A549 (cell line): ENCODE results near the gene ARHGEF19. TPM values are rescaled to one million over a fixed set of nuclear protein-coding genes. Genes with fewer than 3 reads are reported as not detected.

Experiments used
- ATAC-seq, 2 experiments: fragments of 200-7000 bp in 1 of 2; fragments of >200 bp in 1 of 2; cut with Nextera tagmentation in 1 of 2; cut with Tn5 transposase in 1 of 2; 3 replicates each; pipeline versions ENCODE4 v1.8.0 to v1.9.1; 2018 to 2020; ENCODE audit warnings: mild to moderate bottlenecking in 1 of 2, moderate library complexity in 1 of 2
- CTCF ChIA-PET: fragments of 300-600 bp; sonication (Branson Sonifier 250); formaldehyde crosslinking; extraction: SDS; loops from one replicate; lab custom pipeline; 2021; ENCODE audit warnings: antibody characterized with exemption, inconsistent platforms; lab: Yijun Ruan, JAX
- POLR2A ChIA-PET: fragments of 350-600 bp; formaldehyde crosslinking; extraction: SDS; loops from one replicate; lab custom pipeline; 2021; ENCODE audit warnings: antibody characterized with exemption, inconsistent platforms; lab: Yijun Ruan, JAX
- DNase-seq, 2 experiments: peaks; one replicate each; pipeline versions ENCODE4 v3.0.0 to v3.0.0-alpha.2; 2011 to 2016; ENCODE audit warnings: low read depth in 1 of 2, low spot score in 1 of 2
- FAIRE-seq: peaks from 2 replicates; lab custom pipeline; 2011; peaks lifted over from hg19 to GRCh38; lab: Jason Lieb, UNC
- H3K27ac ChIP-seq, 2 experiments: fragments of >200 bp; sonication (Bioruptor Twin); formaldehyde crosslinking; 3 replicates each; pipeline ENCODE4 v1.5.1; 2016 to 2017
- H3K4me1 ChIP-seq: fragments of >200 bp; sonication (Bioruptor Twin); formaldehyde crosslinking; 3 replicates; pipeline ENCODE4 v1.6.1; 2016
- H3K4me2 ChIP-seq: fragments of >200 bp; sonication (Bioruptor Twin); formaldehyde crosslinking; 3 replicates; pipeline ENCODE4 v1.6.1; 2016
- H3K4me3 ChIP-seq: fragments of >200 bp; sonication (Bioruptor Twin); formaldehyde crosslinking; 3 replicates; pipeline ENCODE4 v1.5.1; 2016
- H3K9me3 ChIP-seq: fragments of >200 bp; sonication (Bioruptor Twin); formaldehyde crosslinking; 3 replicates; pipeline ENCODE4 v1.6.1; 2016
- CBX2 ChIP-seq: fragments of 200-600 bp; sonication (generic); IDR thresholded peaks from 2 replicates; pipeline ENCODE4 v1.6.1; 2016; ENCODE audit warnings: low read depth, mild to moderate bottlenecking, borderline replicate concordance
- CHD2 ChIP-seq: fragments of 150-350 bp; IDR thresholded peaks from 2 replicates; pipeline ENCODE4 v1.6.1; 2014; ENCODE audit warnings: low read length; ENCODE audit not compliant: partially characterized antibody
- CHD4 ChIP-seq: fragments of 200-600 bp; sonication (generic); IDR thresholded peaks from 2 replicates; pipeline ENCODE4 v1.6.1; 2016; ENCODE audit warnings: antibody characterized with exemption, mild to moderate bottlenecking, borderline replicate concordance
- ESRRA ChIP-seq: fragments of 150-350 bp; IDR thresholded peaks from 2 replicates; pipeline ENCODE4 v1.6.1; 2014; ENCODE audit warnings: mild to moderate bottlenecking, low read length, borderline replicate concordance
- FOXS1 ChIP-seq: fragments of 250-450 bp; sonication (Bioruptor Pico); IDR thresholded peaks from 2 replicates; pipeline ENCODE4 v1.5.0; 2020; ENCODE audit warnings: mild to moderate bottlenecking, moderate library complexity
- GATA3 ChIP-seq: IDR thresholded peaks from 2 replicates; pipeline ENCODE4 v1.6.1; 2012; ENCODE audit warnings: borderline replicate concordance
- HOXA7 ChIP-seq: fragments of 250-450 bp; sonication (Bioruptor Pico); IDR thresholded peaks from 2 replicates; pipeline ENCODE4 v1.5.0; 2020; ENCODE audit warnings: mild to moderate bottlenecking, moderate library complexity
- HOXB5 ChIP-seq: fragments of 250-450 bp; sonication (Bioruptor Pico); IDR thresholded peaks from 2 replicates; pipeline ENCODE4 v1.5.0; 2020; ENCODE audit warnings: mild to moderate bottlenecking, moderate library complexity
- JUN ChIP-seq, 2 experiments: fragments of >200 bp; sonication (Bioruptor Twin); formaldehyde crosslinking; IDR thresholded peaks; 2 replicates in 1 of 2; 3 replicates in 1 of 2; pipeline ENCODE4 v1.6.1; 2016 to 2017
- MAZ ChIP-seq: fragments of 150-350 bp; IDR thresholded peaks from 2 replicates; pipeline ENCODE4 v1.6.1; 2014; ENCODE audit warnings: antibody characterized with exemption, low read depth, low read length, borderline replicate concordance
- MYC ChIP-seq: IDR thresholded peaks from 2 replicates; pipeline ENCODE4 v1.6.1; 2012; ENCODE audit warnings: mild to moderate bottlenecking, inconsistent platforms, low read length, improper control_type of control experiment, borderline replicate concordance
- POLR2AphosphoS2 ChIP-seq: conservative IDR thresholded peaks from 2 replicates; pipeline ENCODE4 v1.6.1; 2012; ENCODE audit warnings: low read length, improper control_type of control experiment, inconsistent platforms
- RAD21 ChIP-seq, 2 experiments: fragments of >200 bp in 1 of 2; sonication (Bioruptor Twin) in 1 of 2; formaldehyde crosslinking in 1 of 2; IDR thresholded peaks in 1 of 2; conservative IDR thresholded peaks in 1 of 2; 2 replicates in 1 of 2; 3 replicates in 1 of 2; pipeline ENCODE4 v1.6.1; 2012 to 2018; ENCODE audit warnings: inconsistent platforms in 1 of 2
- ZFP36 ChIP-seq: fragments of 450-650 bp; IDR thresholded peaks from 2 replicates; pipeline ENCODE4 v1.6.1; 2014; ENCODE audit warnings: borderline replicate concordance; ENCODE audit not compliant: partially characterized antibody
- ZSCAN20 ChIP-seq: fragments of 250-450 bp; sonication (Bioruptor Pico); IDR thresholded peaks from 2 replicates; pipeline ENCODE4 v1.8.0; 2022; ENCODE audit warnings: mild to moderate bottlenecking, moderate library complexity
- WGBS: methylation state at CpG from one replicate; pipeline ENCODE4 v1.1.6; 2017; ENCODE audit errors: missing lambda C conversion rate; 5-methylcytosine and 5-hydroxymethylcytosine counted together
- polyA plus RNA-seq, 4 experiments: library from polyadenylated mRNA; depleted of rRNA in 3 of 4; stranded (reverse); fragments of >200 nt; fragmentation: RNase III in 1 of 4; extraction: RNeasy Plus Mini Kit Qiagen cat#74134 plus additional on column Dnase treatment in 1 of 4; gene quantifications; 2 replicates in 3 of 4; 3 replicates in 1 of 4; pipeline ENCODE4 v1.2.3, GENCODE V29; 2011 to 2017
- TF ChIP-seq, protein P1 (sequence below): fragments of 450-650 bp; IDR thresholded peaks from 2 replicates; pipeline ENCODE4 v1.6.1; 2014; ENCODE audit warnings: antibody characterized with exemption
- TF ChIP-seq, protein P2 (sequence below): fragments of 200-600 bp; sonication (generic); IDR thresholded peaks from 2 replicates; pipeline ENCODE4 v1.6.1; 2016; ENCODE audit warnings: antibody characterized with exemption, mild to moderate bottlenecking, moderate library complexity
- TF ChIP-seq, protein P3 (sequence below): IDR thresholded peaks from 2 replicates; pipeline ENCODE4 v1.6.1; 2012
- TF ChIP-seq, protein P4 (sequence below): IDR thresholded peaks from 2 replicates; pipeline ENCODE4 v1.6.1; 2012
- TF ChIP-seq, protein P5 (sequence below): fragments of >200 bp; sonication (Bioruptor Twin); formaldehyde crosslinking; IDR thresholded peaks from 2 replicates; pipeline ENCODE4 v1.6.1; 2016

ARHGEF19 gene
- polyA plus RNA-seq, 2 of the 4 experiments (the other 2 are of a cell fraction), result 6.1 to 9.2 TPM

DNA sequence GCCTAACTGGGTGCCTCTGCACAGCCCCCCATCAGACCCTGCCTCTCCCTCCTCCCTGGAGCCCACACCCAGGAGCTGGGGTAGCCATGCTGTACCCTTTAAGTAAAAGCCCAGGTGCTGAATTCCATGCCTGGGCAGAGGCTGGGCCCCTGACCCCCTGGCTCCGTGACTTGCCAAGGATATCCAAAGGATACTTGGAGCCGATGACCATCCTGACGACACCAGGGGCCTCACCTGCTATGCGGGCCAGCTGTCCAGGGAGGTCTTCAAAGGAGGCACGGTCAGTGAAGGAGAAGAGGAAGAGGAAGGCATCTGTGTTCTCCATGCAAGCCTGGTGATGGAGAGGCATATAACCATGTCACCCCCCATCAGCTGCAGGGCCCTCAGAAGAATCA lies 19.9 kb upstream of the ARHGEF19 start:
- DNase-seq (no peak), FAIRE-seq (no peak), ATAC-seq (no peak)
- H3K27ac ChIP-seq, result no peak overlapping the region
- H3K4me1 ChIP-seq, result peaks cover 7% of the 10 kb centered on the region
- POLR2A ChIA-PET, result no interaction called here
- no peaks in the 10 kb centered on the region for H3K9me3 ChIP-seq
- no peak overlapping the region for H3K4me3 ChIP-seq
- TF ChIP-seq CHD4 (no peak), MYC (no peak), FOXS1 (CRISPR knock-in tag) (no peak), ZSCAN20 (CRISPR knock-in tag) (no peak), ESRRA (no peak), CBX2 (no peak), HOXA7 (CRISPR knock-in tag) (no peak), MAZ (no peak), JUN (IDR thresholded peaks at IDR 0.05) (no peak), HOXB5 (no peak), RAD21 (conservative IDR thresholded peaks at IDR 0.05 in 1 of 2, IDR thresholded peaks at IDR 0.05 in 1 of 2) (no peak), CHD2 (no peak), POLR2AphosphoS2 (no peak), ZFP36 (no peak), GATA3 (no peak)
- TF ChIP-seq, protein P1, sequence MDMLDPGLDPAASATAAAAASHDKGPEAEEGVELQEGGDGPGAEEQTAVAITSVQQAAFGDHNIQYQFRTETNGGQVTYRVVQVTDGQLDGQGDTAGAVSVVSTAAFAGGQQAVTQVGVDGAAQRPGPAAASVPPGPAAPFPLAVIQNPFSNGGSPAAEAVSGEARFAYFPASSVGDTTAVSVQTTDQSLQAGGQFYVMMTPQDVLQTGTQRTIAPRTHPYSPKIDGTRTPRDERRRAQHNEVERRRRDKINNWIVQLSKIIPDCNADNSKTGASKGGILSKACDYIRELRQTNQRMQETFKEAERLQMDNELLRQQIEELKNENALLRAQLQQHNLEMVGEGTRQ, result no peak
- TF ChIP-seq, protein P2, sequence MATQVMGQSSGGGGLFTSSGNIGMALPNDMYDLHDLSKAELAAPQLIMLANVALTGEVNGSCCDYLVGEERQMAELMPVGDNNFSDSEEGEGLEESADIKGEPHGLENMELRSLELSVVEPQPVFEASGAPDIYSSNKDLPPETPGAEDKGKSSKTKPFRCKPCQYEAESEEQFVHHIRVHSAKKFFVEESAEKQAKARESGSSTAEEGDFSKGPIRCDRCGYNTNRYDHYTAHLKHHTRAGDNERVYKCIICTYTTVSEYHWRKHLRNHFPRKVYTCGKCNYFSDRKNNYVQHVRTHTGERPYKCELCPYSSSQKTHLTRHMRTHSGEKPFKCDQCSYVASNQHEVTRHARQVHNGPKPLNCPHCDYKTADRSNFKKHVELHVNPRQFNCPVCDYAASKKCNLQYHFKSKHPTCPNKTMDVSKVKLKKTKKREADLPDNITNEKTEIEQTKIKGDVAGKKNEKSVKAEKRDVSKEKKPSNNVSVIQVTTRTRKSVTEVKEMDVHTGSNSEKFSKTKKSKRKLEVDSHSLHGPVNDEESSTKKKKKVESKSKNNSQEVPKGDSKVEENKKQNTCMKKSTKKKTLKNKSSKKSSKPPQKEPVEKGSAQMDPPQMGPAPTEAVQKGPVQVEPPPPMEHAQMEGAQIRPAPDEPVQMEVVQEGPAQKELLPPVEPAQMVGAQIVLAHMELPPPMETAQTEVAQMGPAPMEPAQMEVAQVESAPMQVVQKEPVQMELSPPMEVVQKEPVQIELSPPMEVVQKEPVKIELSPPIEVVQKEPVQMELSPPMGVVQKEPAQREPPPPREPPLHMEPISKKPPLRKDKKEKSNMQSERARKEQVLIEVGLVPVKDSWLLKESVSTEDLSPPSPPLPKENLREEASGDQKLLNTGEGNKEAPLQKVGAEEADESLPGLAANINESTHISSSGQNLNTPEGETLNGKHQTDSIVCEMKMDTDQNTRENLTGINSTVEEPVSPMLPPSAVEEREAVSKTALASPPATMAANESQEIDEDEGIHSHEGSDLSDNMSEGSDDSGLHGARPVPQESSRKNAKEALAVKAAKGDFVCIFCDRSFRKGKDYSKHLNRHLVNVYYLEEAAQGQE, result no peak
- TF ChIP-seq, protein P3, sequence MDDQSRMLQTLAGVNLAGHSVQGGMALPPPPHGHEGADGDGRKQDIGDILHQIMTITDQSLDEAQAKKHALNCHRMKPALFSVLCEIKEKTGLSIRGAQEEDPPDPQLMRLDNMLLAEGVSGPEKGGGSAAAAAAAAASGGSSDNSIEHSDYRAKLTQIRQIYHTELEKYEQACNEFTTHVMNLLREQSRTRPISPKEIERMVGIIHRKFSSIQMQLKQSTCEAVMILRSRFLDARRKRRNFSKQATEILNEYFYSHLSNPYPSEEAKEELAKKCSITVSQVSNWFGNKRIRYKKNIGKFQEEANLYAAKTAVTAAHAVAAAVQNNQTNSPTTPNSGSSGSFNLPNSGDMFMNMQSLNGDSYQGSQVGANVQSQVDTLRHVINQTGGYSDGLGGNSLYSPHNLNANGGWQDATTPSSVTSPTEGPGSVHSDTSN, result no peak
- TF ChIP-seq, protein P4, sequence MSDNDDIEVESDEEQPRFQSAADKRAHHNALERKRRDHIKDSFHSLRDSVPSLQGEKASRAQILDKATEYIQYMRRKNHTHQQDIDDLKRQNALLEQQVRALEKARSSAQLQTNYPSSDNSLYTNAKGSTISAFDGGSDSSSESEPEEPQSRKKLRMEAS, result no peak
- TF ChIP-seq, protein P5, sequence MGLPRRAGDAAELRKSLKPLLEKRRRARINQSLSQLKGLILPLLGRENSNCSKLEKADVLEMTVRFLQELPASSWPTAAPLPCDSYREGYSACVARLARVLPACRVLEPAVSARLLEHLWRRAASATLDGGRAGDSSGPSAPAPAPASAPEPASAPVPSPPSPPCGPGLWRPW, result no peak
- WGBS, result 95% methylated on average over 5 of the region's 5 CpGs
- CTCF ChIA-PET, result interaction anchor here (1.1 to 3.9 kb wide), 5 partner anchors 12 to 154 kb away, joined by 3 to 16 read pairs (median 7); no protein-coding TSS in a partner anchor
- H3K4me2 ChIP-seq, result no peak overlapping the region
